GM12874 (cell line): ENCODE measurements around the gene ABCC4.

Experiments used
- TF ChIP-seq, protein P1 (sequence below): IDR thresholded peaks from 2 replicates; pipeline ENCODE4 v1.5.1; 2011; ENCODE audit warnings: low read depth, mild to moderate bottlenecking, control low read depth, low read length, moderate library complexity; ENCODE audit not compliant: insufficient read depth

ABCC4 gene

DNA sequence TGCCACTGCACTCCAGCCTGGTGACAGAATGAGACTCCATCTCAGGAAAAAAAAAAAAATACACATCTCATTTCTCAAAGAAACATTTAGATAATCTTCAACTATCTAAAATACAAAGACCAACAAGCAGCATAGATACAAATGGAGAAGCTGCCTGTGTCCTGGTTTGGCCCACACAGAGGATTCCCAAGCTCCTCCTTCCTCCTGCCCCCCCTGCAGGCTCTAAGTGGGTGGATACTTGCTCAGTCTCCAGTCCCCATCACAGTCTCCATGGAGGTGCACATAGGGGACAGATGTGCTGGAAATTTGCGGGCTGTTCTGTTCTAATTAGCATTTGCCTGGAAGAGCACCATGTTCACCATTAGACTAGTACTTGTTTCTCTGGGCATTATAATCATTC is 59.9 kb downstream of the ABCC4 start:
- TF ChIP-seq, protein P1, sequence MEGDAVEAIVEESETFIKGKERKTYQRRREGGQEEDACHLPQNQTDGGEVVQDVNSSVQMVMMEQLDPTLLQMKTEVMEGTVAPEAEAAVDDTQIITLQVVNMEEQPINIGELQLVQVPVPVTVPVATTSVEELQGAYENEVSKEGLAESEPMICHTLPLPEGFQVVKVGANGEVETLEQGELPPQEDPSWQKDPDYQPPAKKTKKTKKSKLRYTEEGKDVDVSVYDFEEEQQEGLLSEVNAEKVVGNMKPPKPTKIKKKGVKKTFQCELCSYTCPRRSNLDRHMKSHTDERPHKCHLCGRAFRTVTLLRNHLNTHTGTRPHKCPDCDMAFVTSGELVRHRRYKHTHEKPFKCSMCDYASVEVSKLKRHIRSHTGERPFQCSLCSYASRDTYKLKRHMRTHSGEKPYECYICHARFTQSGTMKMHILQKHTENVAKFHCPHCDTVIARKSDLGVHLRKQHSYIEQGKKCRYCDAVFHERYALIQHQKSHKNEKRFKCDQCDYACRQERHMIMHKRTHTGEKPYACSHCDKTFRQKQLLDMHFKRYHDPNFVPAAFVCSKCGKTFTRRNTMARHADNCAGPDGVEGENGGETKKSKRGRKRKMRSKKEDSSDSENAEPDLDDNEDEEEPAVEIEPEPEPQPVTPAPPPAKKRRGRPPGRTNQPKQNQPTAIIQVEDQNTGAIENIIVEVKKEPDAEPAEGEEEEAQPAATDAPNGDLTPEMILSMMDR, result no peak

DNA sequence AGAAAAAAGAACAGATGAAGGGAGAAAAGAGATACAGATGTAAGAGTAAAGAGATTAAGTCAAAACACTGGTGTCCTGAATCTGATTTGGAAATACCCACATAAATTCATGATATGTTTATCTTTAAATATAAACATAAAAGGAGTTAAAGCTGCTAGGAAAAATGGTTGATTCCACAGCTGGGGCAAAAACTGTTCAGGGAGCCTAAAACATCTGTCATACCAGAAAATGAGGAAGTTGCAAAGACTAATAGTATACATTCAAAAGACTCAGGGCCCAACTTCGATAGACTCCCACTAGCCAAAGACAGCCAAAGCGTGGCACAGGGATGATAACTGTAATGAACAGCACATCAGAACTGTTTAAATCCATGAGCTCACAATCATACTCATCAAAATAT is 62.0 kb downstream of the ABCC4 start:
- TF ChIP-seq, protein P1, result no peak

DNA sequence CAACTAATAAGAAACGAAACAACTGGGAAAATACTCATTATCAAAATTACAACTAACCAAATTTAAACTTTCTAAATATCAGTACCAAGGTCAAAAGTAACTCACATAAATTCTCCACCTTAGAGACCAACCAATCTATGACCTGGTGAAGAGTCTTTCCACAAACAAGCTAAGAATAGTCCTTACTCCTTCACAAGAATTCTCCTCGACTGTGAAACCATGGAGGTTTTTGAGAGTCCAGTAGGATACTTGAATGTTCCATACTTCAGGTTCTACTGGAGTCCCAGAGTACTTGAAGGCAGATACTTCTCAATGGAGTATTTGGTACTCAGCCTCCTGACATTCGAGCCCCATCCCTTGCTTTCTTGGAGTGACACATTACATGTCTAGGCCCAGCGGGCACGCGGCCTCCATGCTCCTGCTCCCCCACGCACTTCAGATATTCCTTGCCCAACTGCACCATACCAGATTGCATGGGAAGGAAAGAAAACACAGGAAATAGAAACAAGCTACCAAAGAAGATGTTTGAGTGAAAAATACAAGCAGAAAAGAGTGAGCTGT is 63.9 kb downstream of the ABCC4 start:
- TF ChIP-seq, protein P1, result no peak

- TF ChIP-seq, protein P1, result no peak
These were observed 64.5 kb downstream of the ABCC4 start for GRCh38 chr13:95236774-95237173.

DNA sequence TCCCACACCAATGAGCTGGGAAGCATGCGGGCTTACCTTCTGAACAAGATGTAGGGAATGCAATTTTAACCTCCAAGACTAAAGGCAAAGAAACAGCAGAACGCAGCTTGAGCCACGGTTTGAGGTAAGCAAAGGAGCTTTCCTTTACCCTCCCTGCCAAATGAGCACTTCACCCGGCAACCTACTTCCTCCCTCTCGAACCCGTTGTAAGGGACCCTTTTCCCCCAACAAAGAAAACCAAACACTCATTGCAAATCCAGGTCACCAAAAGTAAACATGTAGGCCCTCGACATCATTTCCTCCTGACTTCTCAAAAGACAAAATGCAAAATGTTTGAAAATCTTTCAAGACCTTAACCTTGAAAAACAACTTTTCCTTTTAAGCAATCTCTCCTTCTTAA is 65.3 kb downstream of the ABCC4 start:
- TF ChIP-seq, protein P1, result no peak

DNA sequence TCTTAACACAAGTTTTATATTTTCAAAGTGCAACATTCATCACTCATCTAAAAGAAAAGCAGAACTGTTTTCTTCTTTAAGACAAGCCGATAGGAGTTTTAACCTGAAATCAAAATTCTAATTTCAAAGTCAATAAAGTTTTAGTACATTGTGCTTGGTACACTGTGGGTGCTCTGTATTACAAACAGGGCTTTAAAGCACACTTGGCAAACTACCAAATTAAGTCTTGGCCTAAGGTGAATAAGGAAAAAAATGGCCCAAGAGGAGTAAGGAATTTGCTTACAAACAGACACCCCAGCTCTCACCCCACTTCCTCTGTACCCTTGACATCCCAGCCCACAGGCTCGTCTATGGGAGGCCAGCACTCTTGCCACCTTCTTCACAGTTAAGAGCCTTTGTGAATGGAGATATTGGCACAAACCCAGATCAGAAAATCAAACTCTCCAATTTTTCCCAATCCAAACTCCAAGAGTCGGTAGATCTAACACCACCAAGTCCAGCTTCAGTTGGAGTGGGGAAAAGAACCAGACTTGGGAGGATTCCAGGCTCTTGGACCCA is 66.0 kb downstream of the ABCC4 start:
- TF ChIP-seq, protein P1, result no peak

GRCh38 chr13:95234242-95234641 is 67.0 kb downstream of the ABCC4 start:
- TF ChIP-seq, protein P1, result no peak
